IMR-90 (cell line): ENCODE measurements around the gene DNAJC5G.

Experiments used
- BHLHE40 ChIP-seq: fragments of 150-350 bp; IDR thresholded peaks from 2 replicates; pipeline ENCODE4 v1.6.1; 2016; ENCODE audit warnings: mild to moderate bottlenecking, low read depth, low read length
- CTCF ChIP-seq: conservative IDR thresholded peaks from 2 replicates; pipeline ENCODE4 v1.5.1; 2012; ENCODE audit warnings: mild to moderate bottlenecking, low read depth, low read length, improper control_type of control experiment
- ELK1 ChIP-seq: fragments of 150-350 bp; IDR thresholded peaks from 2 replicates; pipeline ENCODE4 v1.6.1; 2016; ENCODE audit warnings: low read depth, mild to moderate bottlenecking, low read length, moderate library complexity, borderline replicate concordance
- FOS ChIP-seq: fragments of 150-350 bp; IDR thresholded peaks from 2 replicates; pipeline ENCODE4 v1.6.1; 2016; ENCODE audit warnings: low read depth, low read length
- POLR2A ChIP-seq: IDR thresholded peaks from 2 replicates; pipeline ENCODE4 v1.6.1; 2012; ENCODE audit warnings: mild to moderate bottlenecking, low read depth, low read length
- RAD21 ChIP-seq: IDR thresholded peaks from 2 replicates; pipeline ENCODE4 v1.6.1; 2012; ENCODE audit warnings: low read length, improper control_type of control experiment
- RFX5 ChIP-seq: IDR thresholded peaks from 2 replicates; pipeline ENCODE4 v1.8.0; 2012; ENCODE audit warnings: low read depth, mild to moderate bottlenecking, low read length, moderate library complexity
- USF2 ChIP-seq: fragments of 150-350 bp; IDR thresholded peaks from 2 replicates; pipeline ENCODE4 v1.6.1; 2017; ENCODE audit warnings: mild to moderate bottlenecking, antibody characterized with exemption, low read length, low read depth

GRCh38 chr2:27275211-27276150 is at the start of gene DNAJC5G:
- TF ChIP-seq CTCF (no peak), RAD21 (no peak), POLR2A (no peak), FOS (no peak), RFX5 (no peak), ELK1 (no peak), USF2 (no peak), BHLHE40 (no peak)
